HG03469 (cell line): ENCODE measurements around the gene SLC15A3.

Experiments used
- ATAC-seq: cut with Tn5 transposase; IDR thresholded peaks from one replicate; pipeline ENCODE4 v1.9.1; 2021; ENCODE audit warnings: mild to moderate bottlenecking, moderate library complexity, moderate number of reproducible peaks; ENCODE audit not compliant: unreplicated experiment

Gene SLC15A3

GRCh38 chr11:60947700-60948099, 4.3 kb downstream of the SLC15A3 start:
- no peak for ATAC-seq

- no peak for ATAC-seq
Observed at GRCh38 chr11:60946601-60947264, 5.2 kb downstream of the SLC15A3 start.

GRCh38 chr11:60945295-60945667, 6.7 kb downstream of the SLC15A3 start:
- ATAC-seq, result no peak

- no peak for ATAC-seq
Observed at GRCh38 chr11:60944490-60945294, 7.3 kb downstream of the SLC15A3 start.

- no peak for ATAC-seq
Observed at GRCh38 chr11:60942970-60943565, 8.9 kb downstream of the SLC15A3 start.

- ATAC-seq, result no peak
Observed at GRCh38 chr11:60942219-60942618, 9.8 kb downstream of the SLC15A3 start.

GRCh38 chr11:60941371-60942119, 10.4 kb downstream of the SLC15A3 start:
- ATAC-seq, result no peak

- no peak for ATAC-seq
Observed at GRCh38 chr11:60939855-60940254, 12.1 kb downstream of the SLC15A3 start.

- no peak for ATAC-seq
Observed at GRCh38 chr11:60939301-60939700, 12.7 kb downstream of the SLC15A3 start.

GRCh38 chr11:60938500-60938899, 13.5 kb downstream of the SLC15A3 start:
- no peak for ATAC-seq

- ATAC-seq, result no peak
Observed at GRCh38 chr11:60937811-60938210, 14.2 kb downstream of the SLC15A3 start.

GRCh38 chr11:60937144-60937527, 14.8 kb downstream of the SLC15A3 start:
- ATAC-seq, result no peak

GRCh38 chr11:60936467-60937143, 15.4 kb downstream of the SLC15A3 start:
- no peak for ATAC-seq

GRCh38 chr11:60935676-60936442, 16.1 kb downstream of the SLC15A3 start:
- ATAC-seq, result no peak

- no peak for ATAC-seq
Observed at GRCh38 chr11:60934790-60935605, 17.0 kb downstream of the SLC15A3 start.

GRCh38 chr11:60934124-60934789, 17.7 kb downstream of the SLC15A3 start:
- no peak for ATAC-seq

GRCh38 chr11:60933416-60934123, 18.4 kb downstream of the SLC15A3 start:
- ATAC-seq, result no peak
